LNCAP (cell line): ENCODE data around the gene FOXN1.

Experiments
- CTCF ChIP-seq: fragments of 450-650 bp; IDR thresholded peaks from 2 replicates; pipeline ENCODE4 v1.5.1; 2017; ENCODE audit warnings: mild to moderate bottlenecking

Gene FOXN1

GRCh38 chr17:28573521-28573920 is 67.4 kb downstream of the FOXN1 start:
- no peak for TF ChIP-seq CTCF

GRCh38 chr17:28573966-28574480 is 67.9 kb downstream of the FOXN1 start:
- no peak for TF ChIP-seq CTCF

GRCh38 chr17:28574526-28574925 is 68.4 kb downstream of the FOXN1 start:
- no peak for TF ChIP-seq CTCF

- TF ChIP-seq CTCF: no peak; the same call in 1 of the 2 replicates
These were observed 69.1 kb downstream of the FOXN1 start for GRCh38 chr17:28575126-28575795.

GRCh38 chr17:28576758-28577465 is 70.8 kb downstream of the FOXN1 start, which contains the start of gene ALDOC:
Gene ALDOC (minus strand): TSS chr17:28576895. CDS start chr17:28575532, 1,363 bp downstream.
- TF ChIP-seq CTCF: no peak

- TF ChIP-seq CTCF: no peak
These were observed 71.3 kb downstream of the FOXN1 start for GRCh38 chr17:28577466-28577824.

- no peak for TF ChIP-seq CTCF
These were observed 72.4 kb downstream of the FOXN1 start for GRCh38 chr17:28578246-28579195.
